Jurkat, Clone E6-1 (cell line): ENCODE data around the gene DGCR8.
"Not testable (repeated sequence)": the region's sequence is repeated elsewhere in the genome, so short reads cannot be mapped to it uniquely, and the experiment has no call there.

Source experiments
- DNase-seq: peaks from one replicate; pipeline ENCODE4 v3.0.0-alpha.2; 2011; ENCODE audit warnings: low read depth, low spot score
- H3K4me3 ChIP-seq: 2 replicates; pipeline ENCODE4 v1.5.1; 2011; ENCODE audit warnings: mild to moderate bottlenecking, low read length, control low read depth, moderate library complexity

The DGCR8 gene

DNA sequence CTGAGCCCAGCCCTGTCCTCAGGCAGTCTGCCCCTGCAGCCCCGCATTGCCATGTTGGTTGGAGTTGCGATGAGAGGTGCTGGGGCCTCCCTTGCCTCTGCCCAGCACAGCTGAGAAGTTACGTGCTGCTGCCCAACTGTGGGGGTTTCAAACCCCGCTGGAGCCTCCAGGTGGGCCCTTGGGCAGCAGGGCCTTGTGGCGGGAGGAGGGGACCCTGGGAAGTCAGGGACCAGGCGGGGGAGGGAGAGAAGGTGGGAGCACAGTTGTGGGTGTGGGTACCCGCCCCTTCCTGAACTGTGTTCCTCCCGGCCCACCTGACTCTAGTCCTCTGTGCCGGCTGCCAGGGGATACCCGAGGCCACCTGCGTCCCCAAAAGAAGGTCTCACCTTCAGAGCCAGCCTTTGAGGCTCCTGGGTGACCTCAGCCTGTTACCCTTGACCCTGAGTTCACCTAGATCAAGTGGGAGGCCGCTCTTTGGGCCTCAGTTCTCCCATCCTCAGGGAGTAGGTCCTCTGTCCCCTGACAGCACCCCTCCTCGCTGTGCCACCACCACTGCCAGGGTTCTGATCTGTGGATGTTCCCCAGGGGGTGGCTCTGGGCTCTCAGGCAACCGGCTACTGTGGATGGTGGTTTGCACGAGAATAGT, 78.5 kb downstream of the DGCR8 start:
- H3K4me3 ChIP-seq: no peak overlapping the region
- DNase-seq: no peak

DNA sequence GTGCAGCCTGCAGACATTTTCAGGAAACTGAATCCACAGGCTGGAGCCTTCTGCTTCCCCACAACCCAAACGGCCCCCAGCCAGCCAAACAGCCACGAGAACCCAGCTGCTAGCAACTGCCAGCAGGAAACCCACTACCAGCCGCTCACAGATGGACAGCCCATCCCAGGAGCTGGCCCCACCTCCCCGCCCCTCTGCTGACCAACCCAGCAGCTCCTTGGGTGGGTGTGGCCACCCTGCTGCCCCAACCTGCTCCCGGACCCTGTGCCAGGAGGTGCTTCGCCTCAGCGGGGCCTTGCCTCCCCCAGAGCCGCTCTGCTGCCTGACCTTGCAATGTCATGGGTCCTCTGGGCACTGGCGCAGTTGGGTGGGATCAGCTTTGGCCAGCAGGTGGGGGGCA, 79.0 kb downstream of the DGCR8 start:
- DNase-seq: peak; percentile 19

DNA sequence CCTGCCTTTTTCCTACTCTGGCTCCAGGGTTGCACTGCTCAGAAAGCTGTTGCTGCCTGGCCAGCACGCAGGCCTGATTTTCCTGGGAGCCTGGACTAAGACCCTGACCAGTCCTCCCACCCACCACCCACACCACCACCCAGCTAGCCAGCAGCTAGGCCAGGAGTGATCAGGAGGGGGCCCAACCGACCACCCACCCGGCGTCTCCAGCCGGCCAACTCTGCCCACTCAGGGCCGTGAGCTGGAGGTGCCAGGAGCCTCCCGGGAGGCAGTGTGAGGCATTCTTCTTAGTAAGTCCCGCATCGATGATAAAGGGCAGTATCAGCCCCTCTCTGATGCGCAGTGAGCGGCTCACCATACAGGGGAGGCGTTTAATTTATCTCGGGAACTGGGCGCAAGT, 79.5 kb downstream of the DGCR8 start:
- not testable (repeated sequence) for DNase-seq, H3K4me3 ChIP-seq

More for the DNA sequence above, 79.0 kb downstream of the DGCR8 start:
- H3K4me3 ChIP-seq: no peak overlapping the region

DNA sequence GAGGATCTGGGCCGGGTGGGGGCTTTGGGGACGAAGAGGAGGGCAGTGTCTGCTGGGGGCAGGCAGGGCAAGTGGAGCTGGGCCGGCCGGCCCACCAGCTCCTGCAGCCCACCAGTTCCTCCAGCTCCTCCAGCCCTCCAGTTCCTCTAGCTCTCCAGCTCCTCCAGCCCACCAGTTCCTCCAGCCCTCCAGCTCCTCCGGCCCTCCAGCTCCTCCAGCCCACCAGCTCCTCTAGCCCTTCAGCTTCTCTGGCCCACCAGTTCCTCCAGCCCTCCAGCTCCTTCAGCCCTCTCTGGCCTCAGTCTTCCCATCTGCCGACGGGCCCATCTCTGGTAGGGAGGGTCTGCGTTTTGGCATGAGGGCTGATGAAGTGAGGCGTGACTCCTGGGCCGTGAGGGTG, 80.0 kb downstream of the DGCR8 start:
- DNase-seq: no peak
- no peak overlapping the region for H3K4me3 ChIP-seq
